Liver (tissue), 9 donors: ENCODE measurements around the gene MAP3K13. TPM values are rescaled to one million over a fixed set of nuclear protein-coding genes. Genes with fewer than 3 reads are reported as not detected.

Experiments used
- DNase-seq: peaks from one replicate; pipeline ENCODE4 v3.0.0-alpha.2; 2017; ENCODE audit warnings: low spot score
- H3K27ac ChIP-seq, 2 donors: one replicate each; pipeline ENCODE4 v1.7.0; 2013; ENCODE audit warnings: inconsistent platforms in 2 of 2, low read length in 2 of 2, control low read depth in 1 of 2, low read depth in 1 of 2, mild to moderate bottlenecking in 1 of 2
- H3K27me3 ChIP-seq, 4 donors: one replicate each; pipeline versions ENCODE4 v1.6.1 to v1.7.0; 2013; ENCODE audit warnings: low read length in 3 of 4, inconsistent platforms in 1 of 4, mild to moderate bottlenecking in 1 of 4, moderate library complexity in 1 of 4; ENCODE audit not compliant: control insufficient read depth in 4 of 4, insufficient read depth in 4 of 4
- H3K36me3 ChIP-seq, 4 donors: one replicate each; pipeline versions ENCODE4 v1.6.1 to v1.7.0; 2013; ENCODE audit warnings: low read length in 3 of 4, mild to moderate bottlenecking in 3 of 4, low read depth in 1 of 4, moderate library complexity in 1 of 4; ENCODE audit not compliant: control insufficient read depth in 4 of 4, insufficient read depth in 3 of 4
- H3K4me1 ChIP-seq, 4 donors: one replicate each; pipeline versions ENCODE4 v1.6.1 to v1.7.0; 2013; ENCODE audit warnings: low read length in 3 of 4, mild to moderate bottlenecking in 3 of 4, moderate library complexity in 1 of 4; ENCODE audit not compliant: control insufficient read depth in 4 of 4, insufficient read depth in 4 of 4
- H3K4me3 ChIP-seq, 3 donors: one replicate each; pipeline versions ENCODE4 v1.6.1 to v1.7.0; 2013; ENCODE audit warnings: low read length in 3 of 3, control low read depth in 1 of 3, low read depth in 1 of 3, mild to moderate bottlenecking in 1 of 3
- H3K9ac ChIP-seq, 2 donors: one replicate each; pipeline ENCODE4 v1.7.0; 2013; ENCODE audit warnings: low read length in 2 of 2, mild to moderate bottlenecking in 2 of 2, moderate library complexity in 2 of 2, control low read depth in 1 of 2, low read depth in 1 of 2
- H3K9me3 ChIP-seq, 4 donors: one replicate each; pipeline versions ENCODE4 v1.6.1 to v1.7.0; 2013; ENCODE audit warnings: low read length in 3 of 4; ENCODE audit not compliant: control insufficient read depth in 4 of 4
- MAX ChIP-seq: IDR thresholded peaks from 2 replicates; pipeline ENCODE4 v1.6.1; 2016; ENCODE audit warnings: antibody characterized with exemption
- WGBS: extraction: QIAGEN DNeasy Blood & Tissue Kit; methylation state at CpG from one replicate; pipeline ENCODE4 v1.1.7; 2013; 5-methylcytosine and 5-hydroxymethylcytosine counted together
- polyA plus RNA-seq, 2 donors: library from polyadenylated mRNA; stranded (reverse) in 1 of 2; unstranded in 1 of 2; fragments of 200-250 nt in 1 of 2; fragments of >200 nt in 1 of 2; fragmentation: Nextera tagmentation in 1 of 2; extraction: Ambion mirVana in 1 of 2; gene quantifications; one replicate each; pipeline versions ENCODE4 v1.2.1 to v1.2.3, GENCODE V29; 2013 to 2015
- total RNA-seq, 2 donors: library from RNA; depleted of rRNA; stranded (reverse); fragments of >200 nt; gene quantifications; one replicate each; pipeline ENCODE4 v1.2.3, GENCODE V29; 2014
- TF ChIP-seq, protein P1 (sequence below): IDR thresholded peaks from 2 replicates; pipeline ENCODE4 v1.6.1; 2016; ENCODE audit warnings: antibody characterized with exemption
- donor health status: healthy.
- donor health status: healthy.
- donor health status: healthy.
- donor health status: healthy.
- donor health status: healthy.

The MAP3K13 gene
- total and polyA plus RNA-seq, 4 donors, result 11.3 to 38.1 (median 26.5) TPM

DNA sequence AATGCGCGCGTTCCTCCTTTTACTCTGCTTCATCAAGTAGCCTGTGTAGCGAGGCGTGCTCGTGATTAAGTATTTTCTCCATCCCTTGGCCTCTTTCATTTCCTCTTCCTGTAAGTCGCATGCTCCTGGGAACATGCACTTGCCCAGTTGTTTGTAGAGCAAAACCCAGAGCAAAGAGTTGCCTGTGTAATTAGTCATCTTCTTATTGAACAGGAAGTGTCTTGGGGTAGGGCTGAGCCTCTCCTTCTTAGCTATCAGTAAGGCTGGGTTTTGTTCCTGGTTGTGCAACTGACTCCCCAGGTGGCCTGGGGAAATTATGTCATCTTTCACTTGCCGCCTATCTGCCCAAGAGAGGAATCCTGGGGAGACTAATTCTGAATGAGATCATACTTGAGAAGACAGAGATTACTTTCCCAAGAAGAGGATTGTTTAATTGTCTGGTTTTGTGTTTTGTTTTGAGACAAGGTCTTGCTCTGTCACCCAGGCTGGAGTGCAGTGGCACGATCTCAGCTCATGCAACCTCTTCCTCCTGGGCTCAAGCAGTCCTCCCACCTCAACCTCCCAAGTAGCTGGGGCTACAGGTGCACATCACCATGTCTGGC is 174.5 kb downstream of the MAP3K13 start:
- TF ChIP-seq, protein P1, sequence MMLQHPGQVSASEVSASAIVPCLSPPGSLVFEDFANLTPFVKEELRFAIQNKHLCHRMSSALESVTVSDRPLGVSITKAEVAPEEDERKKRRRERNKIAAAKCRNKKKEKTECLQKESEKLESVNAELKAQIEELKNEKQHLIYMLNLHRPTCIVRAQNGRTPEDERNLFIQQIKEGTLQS, result no peak
- TF ChIP-seq MAX, result peak; percentile 46
- H3K9ac ChIP-seq, result no peak overlapping the region
- no peaks in the 10 kb centered on the region for H3K27me3 ChIP-seq
- H3K36me3 ChIP-seq, result no peaks in the 10 kb centered on the region
- no peaks in the 10 kb centered on the region for H3K9me3 ChIP-seq
- H3K27ac ChIP-seq, result no peak overlapping the region
- H3K4me3 ChIP-seq, result no peak overlapping the region
- DNase-seq, result no peak
- 61% methylated on average over 9 of the region's 9 CpGs for WGBS
- H3K4me1 ChIP-seq, result no peaks in the 10 kb centered on the region

Other genes with a start within 250 kb of the MAP3K13 start
- gene C3orf70, start 210.1 kb upstream of the MAP3K13 start, total RNA-seq, result under 1 TPM; 0.59 to 0.79 TPM
- under 1 TPM; 0.15 to 0.24 TPM for gene C3orf70, start 210.1 kb upstream of the MAP3K13 start, polyA plus RNA-seq
- 100 to 1,000 TPM in 1 of 2 donors, 10 to 100 TPM in 1; 44.3 to 378 TPM for gene EHHADH, start 109.1 kb upstream of the MAP3K13 start, total RNA-seq
- gene EHHADH, start 109.1 kb upstream of the MAP3K13 start, polyA plus RNA-seq, result 100 to 1,000 TPM in 1 of 2 donors, 10 to 100 TPM in 1; 72.5 to 117 TPM
- gene TMEM41A, start 135.9 kb downstream of the MAP3K13 start, total RNA-seq, result 10 to 100 TPM in 1 of 2 donors, 1 to 10 TPM in 1; 9.5 to 10.9 TPM
- 10 to 100 TPM; 14.8 to 19.6 TPM for gene TMEM41A, start 135.9 kb downstream of the MAP3K13 start, polyA plus RNA-seq
- gene LIPH, start 189.5 kb downstream of the MAP3K13 start, total RNA-seq, result under 1 TPM; under 0.01 to 0.23 TPM
- under 1 TPM in 1 of 2 donors, not detected in 1; 0.09 TPM for gene LIPH, start 189.5 kb downstream of the MAP3K13 start, polyA plus RNA-seq
- 10 to 100 TPM; 13.4 to 23.3 TPM for gene SENP2, start 223.2 kb downstream of the MAP3K13 start, total RNA-seq
- gene SENP2, start 223.2 kb downstream of the MAP3K13 start, polyA plus RNA-seq, result 1 to 10 TPM; 7.9 to 9.3 TPM